Stimulated activated CD8-positive, alpha-beta memory T cell treated with anti-CD3 and anti-CD28 coated beads, Interleukin-12 subunit alpha, Interleukin-12 subunit beta, amount 100 ng/mL, for 1 hour (primary cell): ENCODE measurements around the gene CHAC1.
"Not testable (repeated sequence)": the region's sequence is repeated elsewhere in the genome, so short reads cannot be mapped to it uniquely, and the experiment has no call there.

ENCODE experiments used
- DNase-seq: peaks from one replicate; pipeline ENCODE4 v3.0.0-alpha.2; 2020; ENCODE audit warnings: low read depth

Gene CHAC1

DNA sequence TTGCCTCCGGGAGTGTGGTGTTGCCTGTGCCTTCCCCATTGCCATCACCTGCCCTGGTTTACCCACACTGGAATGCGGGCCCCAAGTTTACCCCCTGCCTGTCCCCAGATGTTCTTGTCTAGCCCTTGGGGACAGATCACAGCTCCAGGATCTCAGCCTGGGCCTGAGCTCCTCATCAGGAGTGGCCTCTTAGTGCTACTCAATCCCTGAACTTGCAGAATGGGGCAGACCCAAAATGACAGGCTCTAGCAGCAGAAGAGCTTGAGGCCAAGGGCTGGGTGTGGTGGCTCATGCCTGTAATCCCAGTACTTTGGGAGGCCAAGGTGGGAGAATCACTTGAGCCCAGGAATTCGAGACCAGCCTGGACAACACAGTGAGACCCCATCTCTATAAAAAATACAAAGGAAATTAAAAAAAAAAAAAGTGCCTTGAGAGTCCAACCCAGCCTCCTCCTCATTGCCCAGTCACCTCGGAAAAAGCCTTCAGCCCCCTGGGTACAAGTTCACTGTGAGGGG is 3.8 kb downstream of the CHAC1 start:
- no peak for DNase-seq

DNA sequence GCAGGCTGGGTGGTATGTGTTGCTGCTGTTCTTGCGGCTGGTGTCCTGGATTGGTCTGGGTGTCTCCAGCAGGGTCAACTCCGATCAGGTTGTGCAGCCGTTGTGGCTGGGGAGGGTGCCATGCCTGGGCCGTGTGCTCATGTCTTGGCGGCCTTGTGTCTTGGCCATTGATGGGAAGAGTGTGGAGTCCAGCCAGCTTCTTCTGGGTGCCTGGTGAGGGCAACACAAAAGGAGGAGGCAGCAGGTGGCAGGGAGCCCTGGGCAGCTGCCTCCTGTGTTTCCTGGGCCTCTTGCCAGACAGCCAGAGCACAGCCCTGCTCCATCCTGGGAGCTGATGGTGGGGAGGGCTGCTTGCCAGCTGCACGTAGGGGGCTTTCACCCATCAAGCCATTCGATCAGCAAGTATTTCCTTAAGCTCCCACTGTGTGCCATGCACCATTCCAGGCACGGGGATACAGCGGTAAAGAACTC is 4.3 kb downstream of the CHAC1 start:
- no peak for DNase-seq

DNA sequence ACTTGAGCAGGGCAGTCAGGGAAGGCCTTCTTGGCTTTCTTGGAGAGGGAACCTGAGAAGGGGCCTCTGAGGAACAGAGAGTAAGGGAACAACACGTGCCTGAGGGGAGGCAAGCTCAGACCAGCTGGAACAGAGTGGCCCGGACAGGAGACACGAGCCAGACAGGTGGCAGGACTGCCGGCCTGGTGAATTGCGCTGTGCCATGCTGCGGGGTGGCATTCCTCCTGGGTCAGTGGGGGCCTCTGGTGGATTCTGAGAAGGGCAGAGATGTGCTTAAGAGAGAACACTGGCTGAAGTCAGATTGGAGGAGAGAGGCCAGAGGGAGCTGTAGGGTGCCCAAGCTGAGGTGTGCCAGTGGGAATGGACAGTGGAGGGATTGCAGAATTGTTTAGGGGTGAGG is 4.9 kb downstream of the CHAC1 start:
- DNase-seq: no peak

DNA sequence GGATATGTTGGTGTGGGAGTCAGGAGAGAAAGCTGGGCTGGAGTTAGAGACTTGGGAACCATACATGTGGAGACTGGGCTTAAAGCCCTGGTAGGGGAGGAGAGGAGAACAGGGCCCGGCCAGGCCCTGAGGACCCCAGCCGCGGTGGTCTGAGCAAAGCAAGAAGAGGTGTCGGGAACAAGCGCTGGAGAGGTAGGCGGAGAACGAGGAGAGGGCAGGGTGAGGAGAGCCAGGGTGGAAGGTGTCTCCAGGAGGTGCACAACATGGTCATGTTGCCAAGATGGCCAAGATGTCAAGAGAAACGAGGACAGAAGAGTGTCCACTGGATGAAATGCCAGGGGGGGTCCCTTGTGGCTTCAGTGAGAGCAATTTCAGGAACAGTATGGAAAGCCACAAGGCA is 5.5 kb downstream of the CHAC1 start:
- no peak for DNase-seq

DNA sequence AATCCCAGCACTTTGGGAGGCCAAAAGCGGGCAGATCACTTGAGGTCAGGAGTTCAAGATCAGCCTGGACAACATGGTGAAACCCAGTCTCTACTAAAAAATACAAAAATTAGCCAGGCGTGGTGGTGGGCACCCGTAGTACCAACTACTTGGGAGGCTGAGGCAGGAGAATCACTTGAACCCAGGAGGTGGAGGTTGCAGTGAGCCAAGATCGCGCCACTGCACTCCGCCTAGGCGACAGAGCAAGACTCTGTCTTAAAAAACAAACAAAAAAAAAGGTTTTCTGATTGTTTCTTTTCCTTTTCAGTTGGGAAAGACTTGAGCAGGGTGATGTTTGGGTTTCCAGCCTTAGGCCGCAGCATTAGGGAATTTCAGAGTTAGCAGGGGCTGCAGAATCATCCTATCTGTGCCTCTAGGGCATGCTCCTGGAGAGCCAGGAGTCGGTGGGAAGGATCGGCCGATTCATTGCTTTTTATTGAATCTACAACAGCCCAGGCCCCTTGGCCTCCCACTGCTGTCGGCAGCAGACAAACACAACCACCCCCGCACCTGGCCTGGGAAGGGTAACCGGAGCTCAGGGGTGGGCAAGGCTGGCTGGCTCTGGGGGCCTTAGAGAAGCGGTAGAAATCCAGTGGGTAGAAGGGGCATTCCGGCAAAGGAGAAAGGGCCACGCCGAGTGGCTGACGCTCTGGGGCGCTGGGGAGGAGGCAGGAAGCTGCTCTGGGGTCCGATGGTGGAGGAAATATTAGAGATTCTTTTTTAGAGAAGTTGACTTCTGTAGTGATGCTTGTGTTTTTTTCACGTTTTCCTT is 6.3 kb downstream of the CHAC1 start:
- DNase-seq: no peak

DNA sequence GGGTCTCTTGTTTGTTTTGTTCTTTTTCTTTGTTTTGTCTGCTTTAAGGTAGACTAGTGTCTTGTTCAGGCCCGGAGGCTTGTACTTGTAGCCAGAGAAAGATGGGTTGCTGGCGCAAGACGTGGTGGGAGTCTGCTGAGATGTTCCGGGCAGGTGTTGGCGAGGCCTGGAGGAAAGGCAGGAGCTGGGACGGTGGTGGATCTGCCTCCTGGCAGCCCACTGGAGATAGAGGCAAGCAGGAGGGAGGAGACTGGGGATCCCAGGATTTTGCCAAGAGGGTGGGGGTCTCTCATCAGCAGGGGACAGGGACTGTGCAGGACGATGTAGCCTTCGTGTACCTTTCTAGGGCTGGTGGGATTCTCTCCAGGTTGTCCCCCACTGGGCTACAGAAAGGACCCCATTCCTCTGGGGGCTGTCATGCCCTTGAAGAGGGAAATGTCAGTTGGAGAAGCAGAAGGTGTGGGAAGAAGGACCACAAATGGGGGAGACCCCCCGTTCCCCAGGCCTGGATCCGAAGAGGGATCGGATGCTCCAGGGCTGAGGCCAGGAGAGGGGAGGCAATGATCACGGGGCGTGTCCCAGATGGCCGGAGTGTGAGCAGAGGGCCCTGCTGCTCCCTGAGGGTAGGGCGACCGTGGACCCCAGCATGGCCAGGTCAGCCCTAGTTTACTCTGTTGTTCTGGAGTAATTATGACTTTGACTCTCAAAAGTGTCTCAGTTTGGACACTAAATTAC is 7.0 kb downstream of the CHAC1 start:
- no peak for DNase-seq

DNA sequence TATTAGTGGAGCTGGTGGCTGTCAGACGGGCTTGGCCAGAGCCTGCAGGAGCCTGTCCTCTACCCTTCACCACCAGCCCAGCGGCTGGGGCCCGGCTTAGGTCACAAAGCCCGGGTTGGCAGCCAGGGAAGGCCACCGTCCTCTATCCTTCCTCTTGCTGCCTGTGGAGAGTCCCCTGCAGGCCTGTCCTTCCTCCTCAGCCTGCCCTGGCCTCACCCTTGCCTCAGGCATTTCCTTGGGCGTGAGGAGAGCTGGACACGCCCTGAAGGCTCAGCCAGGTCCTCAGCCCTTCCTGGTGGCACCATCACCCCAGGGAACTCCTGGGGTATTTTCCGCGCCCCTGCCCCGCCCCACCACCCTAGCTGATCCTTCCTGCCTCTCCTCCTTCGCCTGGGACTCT is 7.7 kb downstream of the CHAC1 start:
- no peak for DNase-seq

DNA sequence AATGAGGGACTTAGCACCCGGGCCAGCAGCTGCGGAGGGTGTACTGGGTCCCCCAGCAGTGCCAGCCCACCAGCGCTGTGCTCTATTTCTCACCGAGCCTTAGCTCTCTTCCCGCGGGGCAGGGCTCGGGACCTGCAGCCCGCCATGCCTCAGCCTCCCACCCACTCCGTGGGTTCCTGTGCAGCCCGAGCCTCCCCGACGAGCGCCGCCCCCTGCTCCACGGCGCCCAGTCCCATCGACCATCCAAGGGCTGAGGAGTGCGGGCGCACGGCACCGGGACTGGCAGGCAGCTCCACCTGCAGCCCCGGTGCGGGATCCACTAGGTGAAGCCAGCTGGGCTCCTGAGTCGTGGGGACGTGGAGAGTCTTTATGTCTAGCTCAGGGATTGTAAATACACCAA is 8.5 kb downstream of the CHAC1 start:
- not testable (repeated sequence) for DNase-seq

DNA sequence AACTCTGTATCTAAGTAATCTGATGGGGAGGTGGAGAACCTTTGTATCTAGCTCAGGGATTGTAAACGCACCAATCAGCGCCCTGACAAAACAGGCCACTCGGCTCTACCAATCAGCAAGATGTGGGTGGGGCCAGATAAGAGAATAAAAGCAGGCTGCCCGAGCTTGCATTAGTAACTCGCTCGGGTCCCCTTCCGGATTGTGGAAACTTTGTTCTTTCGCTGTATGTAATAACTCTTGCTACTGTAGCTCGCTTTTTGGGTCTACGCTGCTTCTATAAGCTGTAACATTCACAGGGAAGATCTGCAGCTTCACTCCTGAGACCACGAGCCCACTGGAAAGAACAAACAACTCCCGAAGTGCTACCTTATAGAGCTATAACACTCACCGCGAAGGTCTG is 9.0 kb downstream of the CHAC1 start:
- not testable (repeated sequence) for DNase-seq

DNA sequence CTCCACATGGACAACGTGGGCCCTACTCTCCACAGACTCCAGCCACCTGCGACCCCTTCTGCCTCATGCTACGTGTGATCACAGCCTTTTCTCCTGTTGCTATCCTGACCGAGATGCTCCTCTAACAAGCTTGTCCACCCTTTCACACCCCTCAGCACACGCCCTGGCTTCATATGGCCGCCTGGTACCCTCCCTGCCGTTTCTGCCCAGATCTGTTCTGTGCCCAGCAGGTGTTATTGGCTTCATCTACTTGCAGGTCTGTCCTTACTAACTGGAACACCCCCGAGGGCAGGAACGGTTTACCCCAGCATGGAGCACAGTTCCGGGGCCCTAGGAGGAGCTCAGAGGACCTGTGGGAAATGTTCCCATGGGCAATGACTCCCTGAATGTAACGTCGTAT is 9.9 kb downstream of the CHAC1 start:
- DNase-seq: no peak

DNA sequence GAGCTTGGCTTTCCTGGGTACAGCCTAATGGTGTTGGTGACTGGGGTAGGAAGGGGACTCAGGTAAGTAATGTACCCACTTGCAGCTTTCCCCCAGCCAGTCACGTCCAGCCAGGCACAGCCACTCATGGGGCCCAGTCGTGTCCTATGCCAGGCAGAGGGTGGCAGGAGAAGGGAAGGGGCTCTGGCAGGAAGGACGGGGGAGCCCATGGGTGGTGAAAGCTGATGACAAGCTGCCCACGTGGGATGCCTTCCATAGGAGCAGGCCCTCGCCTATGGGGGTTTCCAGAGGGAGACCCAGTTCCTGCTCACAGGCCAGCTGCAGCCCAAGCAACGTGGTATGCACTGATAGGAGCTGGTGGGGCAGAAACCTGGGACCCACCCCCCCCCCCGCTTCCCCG is 10.7 kb downstream of the CHAC1 start:
- DNase-seq: no peak

DNA sequence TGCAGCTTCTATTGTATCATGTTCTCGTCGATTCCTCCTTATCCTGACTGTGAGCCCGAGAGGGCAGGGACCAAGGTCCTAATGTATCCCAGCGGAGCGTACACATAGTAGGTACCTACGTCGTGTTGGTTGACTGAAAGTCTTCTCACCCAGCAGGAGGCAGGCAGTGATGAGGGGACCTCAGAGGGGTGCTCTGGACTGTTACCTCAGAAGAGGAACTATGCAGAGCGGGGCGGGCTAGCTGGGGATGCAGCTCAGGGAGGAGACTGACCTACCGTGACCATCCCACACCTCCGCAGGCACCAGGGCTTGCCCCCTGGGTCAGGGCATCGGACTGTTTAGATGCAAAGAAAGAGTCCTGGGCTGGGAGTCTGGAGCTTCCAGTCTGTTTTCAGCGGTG is 11.4 kb downstream of the CHAC1 start:
- DNase-seq: no peak

DNA sequence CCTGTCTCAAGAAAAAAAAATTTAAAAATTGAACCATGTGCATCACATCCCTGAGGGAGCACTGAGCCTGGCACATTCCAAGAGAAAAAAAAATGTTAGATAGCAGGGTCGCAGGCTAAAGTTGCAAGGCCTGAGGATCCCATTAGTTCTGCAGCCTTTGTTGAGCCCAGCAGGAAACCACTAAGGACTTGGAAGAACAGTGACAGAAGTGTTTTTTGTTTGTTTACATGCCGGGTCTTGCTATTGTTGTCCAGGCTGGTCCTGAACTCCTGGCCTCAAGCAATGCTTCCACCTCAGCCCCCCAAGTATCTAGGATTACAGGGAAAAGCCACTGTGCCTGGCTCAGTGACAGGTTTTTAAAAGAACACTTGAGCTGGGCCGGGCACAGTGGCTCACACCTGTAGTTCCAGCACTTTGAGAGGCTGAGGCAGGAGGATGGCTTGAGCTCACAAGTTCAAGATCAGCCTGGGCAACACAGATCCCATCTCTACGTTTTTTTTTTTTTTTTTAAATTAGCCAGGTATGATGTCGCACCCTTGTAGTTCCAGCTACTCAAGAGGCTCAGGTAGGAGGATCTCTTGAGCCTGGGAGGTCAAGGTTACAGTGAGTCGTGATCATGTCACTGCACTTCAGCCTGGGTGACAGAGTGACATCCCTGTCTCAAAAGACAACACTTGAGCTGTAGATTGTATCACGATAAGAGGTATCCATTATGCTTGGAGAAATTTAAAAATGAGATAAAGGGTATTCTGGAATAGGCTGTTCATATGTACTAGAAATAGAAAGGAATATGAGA is 15.2 kb downstream of the CHAC1 start:
- DNase-seq: no peak

DNA sequence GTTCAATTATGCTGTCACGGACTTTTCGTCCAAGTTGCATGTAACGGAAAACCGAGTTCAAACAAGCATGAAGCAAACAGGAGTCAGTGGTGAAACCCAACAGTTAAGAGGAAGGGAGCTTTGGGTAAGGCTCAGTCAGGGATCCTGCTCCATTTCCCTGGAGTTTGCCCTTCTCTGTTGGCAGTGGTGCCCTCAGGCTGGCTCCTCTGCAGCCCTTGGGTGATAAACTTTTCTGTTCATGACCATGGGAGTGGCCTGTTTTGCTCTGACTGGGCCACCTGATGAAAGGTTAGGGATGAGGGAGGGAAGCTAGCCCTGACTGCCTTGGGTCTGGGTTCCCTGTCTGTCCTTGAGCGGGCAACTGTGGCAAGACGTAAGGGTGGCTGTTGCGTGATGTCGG is 16.1 kb downstream of the CHAC1 start:
- DNase-seq: no peak

DNA sequence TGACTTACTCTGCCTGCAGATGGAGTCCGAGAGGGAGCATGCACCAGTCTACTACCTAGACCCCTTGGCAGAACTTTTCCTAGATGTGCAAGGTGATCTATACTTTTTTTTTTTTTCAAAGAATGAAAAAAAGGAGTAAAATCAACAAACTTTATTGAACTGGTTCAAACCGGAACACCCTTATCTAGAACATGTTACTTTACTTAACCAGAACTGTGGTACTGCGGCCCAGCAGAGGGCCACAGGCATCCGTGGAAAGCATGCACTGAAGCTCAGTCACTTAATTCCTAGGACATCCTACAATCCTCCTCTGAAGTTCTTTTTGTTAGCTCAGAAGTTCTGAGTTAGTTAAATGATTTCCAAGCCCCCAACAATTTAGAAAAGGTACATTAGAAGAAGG is 21.6 kb downstream of the CHAC1 start:
- DNase-seq: no peak

DNA sequence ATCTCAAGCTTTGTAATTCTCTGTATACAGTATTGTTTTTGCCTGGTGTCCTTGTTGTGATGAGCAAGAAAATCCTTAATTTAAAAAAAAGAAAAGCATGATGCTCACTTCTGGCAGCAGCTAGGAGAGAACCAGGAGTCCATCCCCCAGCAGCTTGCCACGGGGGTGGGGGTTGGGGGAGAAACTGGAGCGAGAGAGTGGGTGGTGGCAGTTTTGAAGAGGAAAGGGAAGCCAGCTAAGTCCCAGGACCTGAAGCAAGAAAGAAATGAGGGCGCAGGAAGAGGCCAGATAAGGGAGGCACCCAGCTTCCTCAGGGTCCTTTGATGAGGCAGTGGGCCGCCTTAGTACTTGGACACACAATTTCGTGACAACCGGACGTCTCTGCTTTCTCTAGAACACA is 23.5 kb downstream of the CHAC1 start:
- DNase-seq: no peak

DNA sequence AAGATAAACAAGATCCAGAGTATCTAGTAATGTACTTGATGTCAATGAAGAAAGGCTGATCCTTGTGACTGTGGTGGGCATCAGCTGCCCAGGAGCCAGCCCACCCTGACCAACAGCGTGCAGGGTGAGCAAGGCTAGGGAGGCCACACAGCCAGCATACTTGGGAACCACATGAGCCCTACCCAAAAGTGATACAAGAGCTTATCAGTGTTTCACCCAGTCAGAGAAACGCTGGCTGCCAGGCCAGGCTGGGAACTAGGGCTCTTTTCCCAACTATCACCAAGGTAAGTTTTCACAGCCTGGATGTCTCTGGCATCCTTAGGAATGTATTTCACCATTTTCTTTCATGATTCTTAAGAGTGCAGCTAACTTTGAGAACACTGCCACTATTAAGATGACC is 24.9 kb downstream of the CHAC1 start:
- no peak for DNase-seq

DNA sequence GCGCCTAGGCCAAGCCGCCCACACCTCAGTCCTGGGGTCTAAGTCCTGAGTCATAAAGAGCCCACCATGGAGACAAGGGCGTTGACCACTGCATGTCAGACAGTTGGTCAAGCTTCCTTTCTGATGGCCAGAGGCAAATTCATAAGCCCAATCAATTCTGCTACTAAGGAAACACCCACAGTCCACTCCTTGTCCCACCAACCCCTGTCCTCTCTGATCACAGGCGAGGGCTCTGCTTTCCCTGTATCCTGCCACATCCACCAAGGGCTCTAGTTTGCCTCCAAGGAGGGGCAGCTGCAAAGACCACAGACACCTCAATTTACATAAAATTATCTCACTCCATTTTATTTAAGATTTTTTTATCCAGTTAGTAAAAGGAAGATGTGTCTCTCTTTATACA is 25.3 kb downstream of the CHAC1 start:
- DNase-seq: no peak

DNA sequence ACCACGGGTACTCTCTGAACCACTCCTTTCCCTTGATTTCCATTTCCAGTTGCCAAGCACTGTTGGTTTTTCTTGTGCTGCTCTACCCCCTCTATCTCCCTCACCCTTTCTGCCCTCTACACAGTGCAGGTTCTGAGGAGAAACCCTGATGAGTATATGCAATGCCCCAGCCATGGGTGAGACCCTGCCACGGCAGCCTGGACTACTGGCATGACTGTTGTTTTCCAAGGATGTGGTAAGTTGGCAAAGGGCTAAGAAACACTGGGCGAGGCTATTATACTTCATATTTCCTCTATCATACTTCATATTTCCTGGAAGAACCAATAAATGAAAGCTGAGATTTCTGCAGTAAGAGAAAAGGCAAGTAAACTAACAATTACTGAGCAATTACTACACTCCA is 27.9 kb downstream of the CHAC1 start:
- DNase-seq: no peak

DNA sequence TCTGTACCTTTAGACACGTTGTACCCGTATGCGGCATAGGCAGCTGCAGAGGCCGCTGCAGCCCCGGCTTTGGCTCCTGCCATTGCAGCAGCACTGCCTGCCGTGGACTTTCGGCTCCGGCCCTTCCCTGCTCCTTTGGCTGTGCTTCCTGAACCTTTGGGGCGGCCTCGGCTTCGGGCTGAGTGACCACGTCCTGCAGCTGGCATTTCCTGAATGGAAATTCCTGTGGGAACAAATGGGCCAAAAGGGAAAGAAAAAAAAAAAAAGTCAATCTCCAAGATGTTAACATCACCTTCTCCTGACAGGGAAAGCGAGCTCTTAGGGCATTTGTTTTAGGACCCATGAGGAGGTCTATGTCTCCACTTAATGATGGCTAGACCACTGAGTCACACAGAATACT is 29.6 kb downstream of the CHAC1 start:
- no peak for DNase-seq

DNA sequence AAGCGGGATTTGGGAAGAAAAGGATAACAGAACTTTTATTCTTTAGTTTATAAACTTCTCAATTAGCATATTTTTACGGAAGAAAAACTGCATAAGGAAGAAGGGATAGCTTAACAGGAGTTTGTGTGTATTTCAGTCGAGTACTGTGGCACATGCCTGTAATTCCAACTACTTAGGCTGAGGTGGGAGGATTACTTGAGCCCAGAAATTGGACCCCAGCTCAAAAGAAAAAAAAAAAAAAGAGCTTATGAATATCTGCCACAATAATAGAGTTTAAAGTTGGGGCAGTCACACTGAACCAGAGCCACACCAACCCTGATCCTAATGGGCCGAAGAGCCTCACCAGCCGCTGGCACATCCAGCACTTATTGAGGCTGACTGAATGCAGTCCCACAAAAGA is 31.1 kb downstream of the CHAC1 start:
- DNase-seq: no peak

DNA sequence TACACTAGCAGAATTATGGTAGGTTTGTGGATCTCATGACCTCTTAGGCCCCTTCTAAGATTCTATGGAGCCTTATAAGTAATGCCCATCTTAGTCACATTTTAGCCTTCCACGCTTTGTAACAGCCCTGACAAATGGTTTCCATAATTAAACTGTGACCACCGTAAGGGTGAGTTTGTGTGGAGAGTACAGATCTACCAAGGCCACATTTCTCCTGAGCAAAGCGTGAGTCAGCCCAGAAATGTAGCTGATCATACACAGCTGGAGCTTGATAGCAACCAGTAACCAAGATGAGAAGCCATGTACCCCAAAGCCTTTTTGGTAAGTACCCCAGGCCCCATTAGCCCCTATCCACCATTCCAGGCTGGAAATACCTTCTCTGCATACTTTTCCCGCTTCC is 31.7 kb downstream of the CHAC1 start:
- no peak for DNase-seq
